CD4-positive, alpha-beta memory T cell (primary cell): ENCODE measurements around the gene MFSD6L. TPM values are rescaled to one million over a fixed set of nuclear protein-coding genes. Genes with fewer than 3 reads are reported as not detected.

Experiments used
- CTCF ChIA-PET: fragments of 350-600 bp; sonication (Branson Sonifier 250); formaldehyde crosslinking; loops from one replicate; lab custom pipeline; 2021; ENCODE audit warnings: inconsistent platforms; ENCODE audit not compliant: partially characterized antibody; lab: Charles Lee
- POLR2A ChIA-PET: fragments of 350-600 bp; sonication (Branson Sonifier 250); formaldehyde crosslinking; loops from one replicate; lab custom pipeline; 2021; ENCODE audit not compliant: partially characterized antibody; lab: Charles Lee
- DNase-seq, 5 donors: peaks; one replicate each; pipeline versions ENCODE4 v3.0.0 to v3.0.0-alpha.2; 2020 to 2022; ENCODE audit warnings: mixed read lengths in 1 of 5
- H3K27ac ChIP-seq: one replicate; pipeline ENCODE4 v1.7.0; 2013; ENCODE audit warnings: low read depth, low read length
- H3K27me3 ChIP-seq: 2 replicates; pipeline ENCODE4 v1.7.0; 2013; ENCODE audit warnings: mild to moderate bottlenecking, low read length, moderate library complexity; ENCODE audit not compliant: insufficient read depth
- H3K36me3 ChIP-seq: 2 replicates; pipeline ENCODE4 v1.7.0; 2013; ENCODE audit warnings: mild to moderate bottlenecking, low read length, moderate library complexity; ENCODE audit not compliant: insufficient read depth
- H3K4me1 ChIP-seq: 2 replicates; pipeline ENCODE4 v1.7.0; 2013; ENCODE audit warnings: mild to moderate bottlenecking, low read length, moderate library complexity; ENCODE audit not compliant: insufficient read depth
- H3K4me3 ChIP-seq, 2 donors: one replicate each; pipeline ENCODE4 v1.7.0; 2013; ENCODE audit warnings: low read length in 2 of 2, mild to moderate bottlenecking in 1 of 2
- H3K9me3 ChIP-seq, 2 donors: one replicate each; pipeline ENCODE4 v1.7.0; 2013; ENCODE audit warnings: low read length in 2 of 2, control low read depth in 1 of 2; ENCODE audit not compliant: control insufficient read depth in 1 of 2
- H3K27ac Mint-ChIP-seq, 7 donors: one replicate each; pipeline ENCODE4 v1.8.0; 2020 to 2021; ENCODE audit warnings: mixed read lengths in 7 of 7, mild to moderate bottlenecking in 6 of 7, inconsistent platforms in 3 of 7, moderate library complexity in 3 of 7
- H3K27me3 Mint-ChIP-seq, 2 donors: one replicate each; pipeline ENCODE4 v1.8.0; 2020 to 2021; ENCODE audit warnings: mixed read lengths in 2 of 2
- H3K36me3 Mint-ChIP-seq, 2 donors: one replicate each; pipeline ENCODE4 v1.8.0; 2020 to 2021; ENCODE audit warnings: mixed read lengths in 2 of 2, inconsistent platforms in 1 of 2, mild to moderate bottlenecking in 1 of 2
- H3K4me1 Mint-ChIP-seq, 4 donors: one replicate each; pipeline ENCODE4 v1.8.0; 2020 to 2021; ENCODE audit warnings: mixed read lengths in 4 of 4, mild to moderate bottlenecking in 1 of 4
- H3K4me3 Mint-ChIP-seq, 8 donors: one replicate each; pipeline ENCODE4 v1.8.0; 2020 to 2021; ENCODE audit warnings: mixed read lengths in 8 of 8, mild to moderate bottlenecking in 7 of 8, moderate library complexity in 6 of 8, inconsistent platforms in 3 of 8
- H3K9me3 Mint-ChIP-seq, 8 donors: one replicate each; pipeline ENCODE4 v1.8.0; 2020 to 2021; ENCODE audit warnings: mixed read lengths in 8 of 8, mild to moderate bottlenecking in 5 of 8, inconsistent platforms in 3 of 8, moderate library complexity in 1 of 8
- intact Hi-C: fragments of 100-400 bp; cut with micrococcal nuclease; formaldehyde crosslinking; loops from one replicate; pipeline ENCODE4 v1.15.1; 2023
- polyA plus RNA-seq, 2 donors: library from polyadenylated mRNA; unstranded; fragments of 300-500 nt; fragmentation: Illumina TruSeq; gene quantifications; one replicate each; pipeline ENCODE4 v1.2.3, GENCODE V29; 2021
- total RNA-seq, 2 experiments: library from RNA; stranded (reverse); gene quantifications; one replicate each; pipeline ENCODE4 v1.2.3, GENCODE V29; 2021

The MFSD6L gene
- total and polyA plus RNA-seq, 4 experiments from 2014 or later, result 0.14 TPM; not detected in 3

- ChIA-PET POLR2A (no interaction called here), CTCF (no interaction called here)
- H3K27ac Mint-ChIP-seq, result no peak overlapping the region
Observed at GRCh38 chr17:8825802-8826201, 26.6 kb upstream of the MFSD6L start.

GRCh38 chr17:8823279-8823678 is 24.1 kb upstream of the MFSD6L start:
- CTCF ChIA-PET, result no interaction called here
- H3K27me3 Mint-ChIP-seq, result no peaks in the 10 kb centered on the region
- H3K9me3 Mint-ChIP-seq, result peaks cover 0 to 13% (median 2%) of the 10 kb centered on the region in 8 donors
- H3K4me1 ChIP-seq, result no peaks in the 10 kb centered on the region
- H3K4me3 ChIP-seq, result no peak overlapping the region
- POLR2A ChIA-PET, result no interaction called here
- H3K36me3 ChIP-seq, result no peaks in the 10 kb centered on the region
- H3K4me3 Mint-ChIP-seq, result no peak overlapping the region
- no peak overlapping the region for H3K27ac Mint-ChIP-seq
- no peaks in the 10 kb centered on the region for H3K4me1 Mint-ChIP-seq
- H3K27me3 ChIP-seq, result no peaks in the 10 kb centered on the region
- intact Hi-C loops, result no loop called here
- no peaks in the 10 kb centered on the region for H3K9me3 ChIP-seq
- no peak for DNase-seq
- H3K27ac ChIP-seq, result no peak overlapping the region
- H3K36me3 Mint-ChIP-seq, result peaks cover 0 to 7% of the 10 kb centered on the region in 2 donors

More at GRCh38 chr17:8825802-8826201, 26.6 kb upstream of the MFSD6L start:
- Histone ChIP-seq H3K4me3 (no peak overlapping the region), H3K27ac (no peak overlapping the region), H3K4me1 (no peaks in the 10 kb centered on the region), H3K9me3 (no peaks in the 10 kb centered on the region), H3K27me3 (no peaks in the 10 kb centered on the region), H3K36me3 (no peaks in the 10 kb centered on the region)
- intact Hi-C loops, result no loop called here
- DNase-seq, result no peak
- H3K9me3 Mint-ChIP-seq, result peaks cover 0 to 13% (median 2%) of the 10 kb centered on the region in 8 donors
- H3K27me3 Mint-ChIP-seq, result no peaks in the 10 kb centered on the region
- H3K4me3 Mint-ChIP-seq, result no peak overlapping the region
- H3K4me1 Mint-ChIP-seq, result no peaks in the 10 kb centered on the region
- peaks cover 0 to 7% of the 10 kb centered on the region in 2 donors for H3K36me3 Mint-ChIP-seq

GRCh38 chr17:8822401-8823035 is 23.4 kb upstream of the MFSD6L start:
- DNase-seq, result no peak
- Histone ChIP-seq H3K27me3 (no peaks in the 10 kb centered on the region), H3K9me3 (no peaks in the 10 kb centered on the region), H3K36me3 (no peaks in the 10 kb centered on the region), H3K27ac (no peak overlapping the region), H3K4me1 (no peaks in the 10 kb centered on the region), H3K4me3 (no peak overlapping the region)
- peaks cover 0 to 13% (median 2%) of the 10 kb centered on the region in 8 donors for H3K9me3 Mint-ChIP-seq
- no peaks in the 10 kb centered on the region for H3K27me3 Mint-ChIP-seq
- POLR2A ChIA-PET, result no interaction called here
- no peak overlapping the region for H3K27ac Mint-ChIP-seq
- no peaks in the 10 kb centered on the region for H3K4me1 Mint-ChIP-seq
- intact Hi-C loops, result no loop called here
- H3K4me3 Mint-ChIP-seq, result no peak overlapping the region
- H3K36me3 Mint-ChIP-seq, result peaks cover 0 to 7% of the 10 kb centered on the region in 2 donors
- CTCF ChIA-PET, result no interaction called here

- H3K9me3 ChIP-seq, result no peaks in the 10 kb centered on the region
- intact Hi-C loops, result no loop called here
- Mint-ChIP-seq H3K27me3 (no peaks in the 10 kb centered on the region), H3K9me3 (peaks cover 0 to 13% (median 2%) of the 10 kb centered on the region in 8 donors), H3K4me1 (no peaks in the 10 kb centered on the region), H3K36me3 (peaks cover 0 to 7% of the 10 kb centered on the region in 2 donors), H3K4me3 (no peak overlapping the region), H3K27ac (no peak overlapping the region)
- H3K27ac ChIP-seq, result no peak overlapping the region
- CTCF ChIA-PET, result interaction anchor here (1.2 kb wide), 1 partner anchor 15 kb away, joined by 3 read pairs; no protein-coding TSS in a partner anchor
- no peaks in the 10 kb centered on the region for H3K36me3 ChIP-seq
- no peak overlapping the region for H3K4me3 ChIP-seq
- H3K27me3 ChIP-seq, result no peaks in the 10 kb centered on the region
- H3K4me1 ChIP-seq, result no peaks in the 10 kb centered on the region
- no peak for DNase-seq
- POLR2A ChIA-PET, result no interaction called here
Observed at GRCh38 chr17:8821446-8822105, 22.4 kb upstream of the MFSD6L start.

GRCh38 chr17:8820311-8821010 is 21.3 kb upstream of the MFSD6L start:
- Histone ChIP-seq H3K27me3 (no peaks in the 10 kb centered on the region), H3K4me3 (no peak overlapping the region), H3K4me1 (no peaks in the 10 kb centered on the region), H3K9me3 (no peaks in the 10 kb centered on the region), H3K36me3 (no peaks in the 10 kb centered on the region), H3K27ac (no peak overlapping the region)
- H3K27me3 Mint-ChIP-seq, result no peaks in the 10 kb centered on the region
- intact Hi-C loops, result no loop called here
- H3K9me3 Mint-ChIP-seq, result peaks cover 0 to 13% (median 2%) of the 10 kb centered on the region in 8 donors
- ChIA-PET CTCF (interaction anchor here (1.2 kb wide), 1 partner anchor 13 kb away, joined by 3 read pairs; no protein-coding TSS in a partner anchor), POLR2A (no interaction called here)
- H3K4me3 Mint-ChIP-seq, result no peak overlapping the region
- no peaks in the 10 kb centered on the region for H3K4me1 Mint-ChIP-seq
- H3K36me3 Mint-ChIP-seq, result peaks cover 0 to 7% of the 10 kb centered on the region in 2 donors
- H3K27ac Mint-ChIP-seq, result no peak overlapping the region
- no peak for DNase-seq

GRCh38 chr17:8818654-8819330 is 19.6 kb upstream of the MFSD6L start:
- H3K36me3 ChIP-seq, result no peaks in the 10 kb centered on the region
- peaks cover 0 to 2% of the 10 kb centered on the region in 2 donors for H3K27me3 Mint-ChIP-seq
- H3K27ac ChIP-seq, result no peak overlapping the region
- intact Hi-C loops, result no loop called here
- no peaks in the 10 kb centered on the region for H3K27me3 ChIP-seq
- ChIA-PET CTCF (no interaction called here), POLR2A (no interaction called here)
- H3K27ac Mint-ChIP-seq, result no peak overlapping the region
- peaks cover 0 to 7% of the 10 kb centered on the region in 2 donors for H3K36me3 Mint-ChIP-seq
- H3K9me3 Mint-ChIP-seq, result peaks cover 0 to 6% (median 0%) of the 10 kb centered on the region in 8 donors
- no peaks in the 10 kb centered on the region for H3K4me1 ChIP-seq
- DNase-seq, result no peak
- no peaks in the 10 kb centered on the region for H3K4me1 Mint-ChIP-seq
- no peaks in the 10 kb centered on the region for H3K9me3 ChIP-seq
- no peak overlapping the region for H3K4me3 Mint-ChIP-seq
- H3K4me3 ChIP-seq, result no peak overlapping the region

GRCh38 chr17:8818047-8818446 is 18.9 kb upstream of the MFSD6L start:
- CTCF ChIA-PET, result interaction anchor here (0.7 kb wide), 1 partner anchor 26 kb away, joined by 3 read pairs; no protein-coding TSS in a partner anchor

More at GRCh38 chr17:8818047-8818446, 18.9 kb upstream of the MFSD6L start:
- DNase-seq, result no peak
- Histone ChIP-seq H3K27ac (no peak overlapping the region), H3K36me3 (no peaks in the 10 kb centered on the region), H3K27me3 (no peaks in the 10 kb centered on the region), H3K4me1 (no peaks in the 10 kb centered on the region), H3K9me3 (no peaks in the 10 kb centered on the region), H3K4me3 (no peak overlapping the region)
- no peak overlapping the region for H3K4me3 Mint-ChIP-seq
- no peak overlapping the region for H3K27ac Mint-ChIP-seq
- peaks cover 0 to 5% of the 10 kb centered on the region in 2 donors for H3K36me3 Mint-ChIP-seq
- intact Hi-C loops, result no loop called here
- H3K9me3 Mint-ChIP-seq, result peaks cover 0 to 9% (median 1%) of the 10 kb centered on the region in 8 donors
- no peaks in the 10 kb centered on the region for H3K4me1 Mint-ChIP-seq
- POLR2A ChIA-PET, result no interaction called here
- peaks cover 2 to 4% of the 10 kb centered on the region in 2 donors for H3K27me3 Mint-ChIP-seq
